CD14-positive monocyte (primary cell): Measurements from ENCODE around the gene CSNK1D. TPM values are rescaled to one million over a fixed set of nuclear protein-coding genes. Genes with fewer than 3 reads are reported as not detected.

Experiments used
- DNase-seq, 3 donors: peaks; one replicate each; pipeline ENCODE4 v3.0.0-alpha.2; 2011 to 2022
- H2AFZ ChIP-seq: 2 replicates; pipeline ENCODE4 v1.6.0; 2012; ENCODE audit warnings: mild to moderate bottlenecking, low read depth, low read length, inconsistent platforms; ENCODE audit not compliant: insufficient read depth, poor library complexity, severe bottlenecking
- H3K27ac ChIP-seq, 2 donors: 1 replicate in 1 of 2; 2 replicates in 1 of 2; pipeline ENCODE4 v1.5.1; 2012 to 2013; ENCODE audit warnings: low read length in 2 of 2, control low read depth in 1 of 2, inconsistent platforms in 1 of 2, low read depth in 1 of 2, mild to moderate bottlenecking in 1 of 2
- H3K27me3 ChIP-seq, 2 donors: one replicate each; pipeline versions ENCODE4 v1.6.0 to v1.6.1; 2011 to 2013; ENCODE audit warnings: low read length in 2 of 2; ENCODE audit not compliant: control insufficient read depth in 2 of 2, insufficient read depth in 2 of 2
- H3K36me3 ChIP-seq, 2 donors: replicated peaks in 1 of 2; 1 replicate in 1 of 2; 2 replicates in 1 of 2; pipeline versions ENCODE4 v1.5.1 to v1.6.1; 2012 to 2013; ENCODE audit warnings: low read length in 2 of 2, control low read depth in 1 of 2, inconsistent platforms in 1 of 2, mild to moderate bottlenecking in 1 of 2; ENCODE audit not compliant: insufficient read depth in 2 of 2, control insufficient read depth in 1 of 2
- H3K4me1 ChIP-seq, 2 donors: 1 replicate in 1 of 2; 2 replicates in 1 of 2; pipeline versions ENCODE4 v1.5.1 to v1.6.1; 2012 to 2013; ENCODE audit warnings: low read length in 2 of 2, control low read depth in 1 of 2, inconsistent platforms in 1 of 2, mild to moderate bottlenecking in 1 of 2, moderate library complexity in 1 of 2; ENCODE audit not compliant: insufficient read depth in 2 of 2, control insufficient read depth in 1 of 2
- H3K4me2 ChIP-seq: replicated peaks from 2 replicates; pipeline ENCODE3; 2012; ENCODE audit warnings: low read length, moderate library complexity, mild to moderate bottlenecking; ENCODE audit not compliant: poor library complexity, severe bottlenecking; ENCODE audit errors: extremely low read depth
- H3K4me3 ChIP-seq, 3 experiments: fragments of 200-600 bp in 1 of 3; sonication (generic) in 1 of 3; replicated peaks in 1 of 3; 1 replicate in 2 of 3; 2 replicates in 1 of 3; pipeline ENCODE4 v1.5.1; 2011 to 2013; ENCODE audit warnings: low read length in 3 of 3, mild to moderate bottlenecking in 3 of 3, control low read depth in 2 of 3, low read depth in 2 of 3, inconsistent platforms in 1 of 3, moderate library complexity in 1 of 3
- H3K79me2 ChIP-seq: 2 replicates; pipeline ENCODE4 v1.6.0; 2012; ENCODE audit warnings: mild to moderate bottlenecking, control low read depth, inconsistent platforms, low read length, moderate library complexity; ENCODE audit not compliant: insufficient read depth
- H3K9ac ChIP-seq: 2 replicates; pipeline ENCODE4 v1.6.0; 2017; ENCODE audit warnings: low read length, mild to moderate bottlenecking; ENCODE audit not compliant: insufficient read depth, poor library complexity, severe bottlenecking
- H3K9me3 ChIP-seq, 2 donors: replicated peaks in 1 of 2; 1 replicate in 1 of 2; 2 replicates in 1 of 2; pipeline versions ENCODE4 v1.5.1 to v1.6.1; 2012 to 2013; ENCODE audit warnings: low read length in 2 of 2, control low read depth in 1 of 2; ENCODE audit not compliant: control insufficient read depth in 1 of 2, insufficient read depth in 1 of 2
- H4K20me1 ChIP-seq: 2 replicates; pipeline ENCODE4 v1.6.0; 2012; ENCODE audit warnings: mild to moderate bottlenecking, low read length, control low read depth, moderate library complexity; ENCODE audit not compliant: insufficient read depth
- H3K27ac Mint-ChIP-seq, 7 donors: one replicate each; pipeline ENCODE4 v1.8.0; 2020; ENCODE audit warnings: mild to moderate bottlenecking in 7 of 7, mixed read lengths in 7 of 7, moderate library complexity in 6 of 7, inconsistent platforms in 2 of 7
- H3K27me3 Mint-ChIP-seq, 3 donors: one replicate each; pipeline ENCODE4 v1.8.0; 2021 to 2022; ENCODE audit warnings: low read depth in 3 of 3, mild to moderate bottlenecking in 3 of 3, mixed read lengths in 3 of 3, moderate library complexity in 3 of 3, inconsistent platforms in 1 of 3
- H3K36me3 Mint-ChIP-seq, 2 donors: one replicate each; pipeline ENCODE4 v1.8.0; 2020; ENCODE audit warnings: mixed read lengths in 2 of 2, inconsistent platforms in 1 of 2, mild to moderate bottlenecking in 1 of 2
- H3K4me1 Mint-ChIP-seq: one replicate; pipeline ENCODE4 v1.8.0; 2020; ENCODE audit warnings: mild to moderate bottlenecking, mixed read lengths
- H3K4me3 Mint-ChIP-seq, 2 donors: one replicate each; pipeline ENCODE4 v1.8.0; 2020; ENCODE audit warnings: mild to moderate bottlenecking in 2 of 2, mixed read lengths in 2 of 2, moderate library complexity in 1 of 2
- H3K9me3 Mint-ChIP-seq, 7 donors: one replicate each; pipeline ENCODE4 v1.8.0; 2020 to 2022; ENCODE audit warnings: mixed read lengths in 7 of 7, mild to moderate bottlenecking in 6 of 7, moderate library complexity in 6 of 7, inconsistent platforms in 2 of 7
- CTCF ChIP-seq: fragments of 200-600 bp; IDR thresholded peaks from one replicate; pipeline ENCODE4 v1.8.0; 2022; ENCODE audit warnings: antibody characterized with exemption, mild to moderate bottlenecking
- WGBS: methylation state at CpG from one replicate; pipeline ENCODE4 v1.1.5; 2013; ENCODE audit warnings: missing lambda C conversion rate; ENCODE audit not compliant: insufficient coverage; 5-methylcytosine and 5-hydroxymethylcytosine counted together
- intact Hi-C, 2 donors: fragments of 100-400 bp; cut with micrococcal nuclease; formaldehyde crosslinking; loops; one replicate each; pipeline versions ENCODE4 v1.15.0 to v1.15.1; 2023
- polyA plus RNA-seq, 3 donors: library from polyadenylated mRNA; depleted of rRNA in 1 of 3; unstranded in 2 of 3; stranded (reverse) in 1 of 3; fragments of 300-500 nt in 2 of 3; fragments of >200 nt in 1 of 3; fragmentation: Illumina TruSeq in 2 of 3; gene quantifications; 1 replicate in 2 of 3; 2 replicates in 1 of 3; pipeline ENCODE4 v1.2.3, GENCODE V29; 2012 to 2021

Gene CSNK1D
- polyA plus RNA-seq, 3 donors = 47.0 to 299 (median 60.9) TPM

DNA sequence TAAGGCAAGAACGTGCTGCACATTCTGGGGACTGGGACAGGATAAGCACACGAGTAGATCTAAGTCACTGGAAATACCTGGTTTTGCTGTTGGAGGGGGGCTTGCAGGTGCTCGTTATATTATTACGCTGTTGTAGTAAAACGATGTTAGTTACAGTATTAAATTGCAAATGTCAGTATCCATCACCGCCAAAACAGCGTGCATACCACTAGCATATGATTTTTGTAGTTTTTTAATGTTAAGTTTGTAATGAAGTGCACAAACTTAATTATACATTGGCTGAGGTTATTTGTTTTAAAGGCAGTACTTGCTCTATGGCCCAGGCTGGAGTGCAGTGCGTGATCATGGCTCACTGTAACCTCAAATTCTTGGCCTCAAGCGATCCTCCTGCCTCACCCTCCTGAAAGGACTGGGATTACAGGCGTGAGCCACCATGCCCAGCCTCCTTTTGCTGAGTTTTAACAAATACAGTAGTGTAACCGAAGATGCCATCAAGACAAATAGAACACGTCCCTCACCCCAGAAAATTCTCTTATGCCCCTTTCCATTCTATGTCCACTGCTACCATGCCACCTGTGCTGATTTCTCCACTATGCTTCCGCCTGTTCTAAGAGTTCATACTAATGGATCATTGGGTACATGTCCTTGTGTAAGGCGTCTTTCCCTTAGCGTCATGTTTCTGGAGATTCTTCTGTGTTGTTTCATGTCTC, 20.7 kb upstream of the CSNK1D start:
- Histone ChIP-seq H3K4me2 (peak overlapping the region; percentile 61), H3K9ac (no peak overlapping the region), H3K9me3 (no peaks in the 10 kb centered on the region), H4K20me1 (no peaks in the 10 kb centered on the region), H2AFZ (no peak overlapping the region), H3K36me3 (no peaks in the 10 kb centered on the region), H3K27me3 (no peaks in the 10 kb centered on the region), H3K79me2 (peaks cover 8% of the 10 kb centered on the region), H3K27ac (no peak overlapping the region), H3K4me1 (peaks cover 46 to 51% of the 10 kb centered on the region in 2 donors), H3K4me3 (no peak overlapping the region)
- H3K4me3 Mint-ChIP-seq = peak overlapping the region in 1 of 2 donors; percentile 65
- intact Hi-C loops = loop anchor here in 1 of 2 donors (10.0 kb wide), 2 partner anchors 59 to 161 kb away; partner anchors contain the start of genes CYBC1 and NARF
- H3K27me3 Mint-ChIP-seq = peaks cover 0 to 5% (median 3%) of the 10 kb centered on the region in 3 donors
- DNase-seq = no peak
- WGBS = 95% methylated on average over 9 of the region's 15 CpGs
- peaks cover 0 to 1% (median 0%) of the 10 kb centered on the region in 7 donors for H3K9me3 Mint-ChIP-seq
- H3K4me1 Mint-ChIP-seq = peaks cover 63% of the 10 kb centered on the region
- no peak for TF ChIP-seq CTCF
- peak overlapping the region in 6 of 7 donors; percentile 13 to 70 (median 58) for H3K27ac Mint-ChIP-seq
- no peaks in the 10 kb centered on the region for H3K36me3 Mint-ChIP-seq

DNA sequence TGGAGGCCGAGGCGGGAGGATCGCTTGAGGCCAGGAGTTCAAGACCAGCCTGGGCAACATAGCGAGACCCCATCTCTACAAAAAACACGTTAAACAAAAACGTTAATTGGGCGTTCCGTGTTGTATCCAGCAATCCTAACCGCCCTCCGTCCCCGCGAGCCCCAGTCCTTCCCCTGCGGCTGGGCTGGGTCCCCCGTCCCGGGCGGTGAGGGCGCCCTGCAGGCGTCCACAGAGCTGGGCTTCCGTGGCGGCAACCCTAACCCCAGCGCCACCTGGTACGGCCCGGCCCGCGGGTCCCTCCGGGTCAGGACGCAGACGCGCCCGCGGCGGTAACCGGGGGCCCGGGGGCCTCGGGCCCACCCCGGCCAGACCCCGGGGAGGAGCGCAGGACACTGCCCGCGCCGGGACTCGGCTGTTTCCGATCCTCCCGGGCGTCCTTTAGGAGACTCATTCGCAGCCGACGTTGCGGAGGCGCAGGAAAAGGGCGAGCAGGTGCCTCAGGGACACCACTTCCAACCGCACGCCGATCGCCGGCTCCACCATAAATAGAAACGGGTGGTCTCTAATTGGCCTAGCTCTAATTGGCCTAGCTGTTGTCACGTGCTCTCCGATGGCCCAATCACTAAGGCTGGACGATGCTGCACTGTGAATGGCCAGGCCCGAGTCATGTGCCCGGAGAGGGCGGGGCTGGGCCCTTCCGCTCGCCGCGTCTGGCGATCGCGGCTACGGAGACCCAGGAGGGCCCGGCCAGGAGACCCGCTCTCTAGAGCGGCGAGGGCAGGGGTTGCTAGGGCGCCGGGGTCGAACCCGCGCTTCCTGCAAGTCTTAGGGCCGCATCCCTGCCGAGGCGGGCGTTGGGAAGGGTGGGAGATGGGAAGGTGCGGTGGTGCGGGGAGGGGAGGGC, 19.0 kb upstream of the CSNK1D start:
- Histone ChIP-seq H3K27me3 (no peaks in the 10 kb centered on the region), H3K36me3 (no peaks in the 10 kb centered on the region), H3K4me2 (peak overlapping the region; percentile 91), H3K27ac (peak overlapping the region; percentile 85 to 90), H4K20me1 (no peaks in the 10 kb centered on the region), H3K9me3 (no peaks in the 10 kb centered on the region), H3K4me1 (peaks cover 38 to 46% of the 10 kb centered on the region in 2 donors), H3K9ac (peak overlapping the region; percentile 95), H2AFZ (peak overlapping the region; percentile 79), H3K79me2 (peaks cover 8% of the 10 kb centered on the region), H3K4me3 (peak overlapping the region; percentile 51 to 91 (median 62))
- Mint-ChIP-seq H3K27ac (peak overlapping the region; percentile 79 to 92 (median 89)), H3K4me3 (peak overlapping the region; percentile 78 to 89), H3K36me3 (no peaks in the 10 kb centered on the region), H3K27me3 (peaks cover 0 to 6% (median 5%) of the 10 kb centered on the region in 3 donors), H3K4me1 (peaks cover 54% of the 10 kb centered on the region), H3K9me3 (peaks cover 0 to 5% (median 0%) of the 10 kb centered on the region in 7 donors)
- peak; percentile 93 to 98 (median 95) for DNase-seq
- intact Hi-C loops = loop anchor here in 1 of 2 donors (10.0 kb wide), 2 partner anchors 58 to 162 kb away; partner anchors contain the start of genes CYBC1 and NARF
- TF ChIP-seq CTCF = no peak
- 3% methylated on average over 85 of the region's 86 CpGs for WGBS
